Mammary epithelial cell (primary cell): ENCODE results near the gene OR10D3.

ENCODE experiments used
- CTCF ChIP-seq, 2 donors: IDR thresholded peaks in 1 of 2; conservative IDR thresholded peaks in 1 of 2; 2 replicates each; pipeline ENCODE4 v1.5.1; 2011 to 2012; ENCODE audit warnings: inconsistent platforms in 2 of 2, low read length in 2 of 2, mild to moderate bottlenecking in 2 of 2, control low read depth in 1 of 2, low read depth in 1 of 2; ENCODE audit not compliant: insufficient read depth in 1 of 2; ENCODE audit errors: extremely low read depth in 1 of 2
- EZH2 ChIP-seq: IDR thresholded peaks from 2 replicates; pipeline ENCODE4 v1.6.1; 2012; ENCODE audit warnings: low read length, inconsistent platforms, borderline replicate concordance

DNA sequence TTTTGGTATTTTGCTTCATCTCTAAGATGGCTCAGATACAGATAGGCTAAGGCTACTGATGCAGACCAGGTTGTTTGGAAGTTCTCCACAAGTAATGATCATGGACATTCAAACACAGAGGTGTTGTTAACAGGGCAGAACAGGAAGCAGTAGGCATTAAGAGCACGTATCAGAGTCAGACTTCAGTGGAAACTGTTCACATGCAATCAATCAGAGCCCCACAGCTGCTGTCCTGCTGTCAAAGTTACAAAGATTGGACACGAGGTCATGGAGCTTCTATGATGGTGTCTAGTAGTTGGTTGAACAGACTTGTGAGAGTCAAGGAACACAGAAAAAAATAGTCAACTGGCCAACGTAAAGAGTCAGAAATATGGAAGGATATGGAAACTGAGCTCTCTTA lies 19.8 kb downstream of the OR10D3 start:
- TF ChIP-seq CTCF (conservative IDR thresholded peaks at IDR 0.05 in 1 of 2, IDR thresholded peaks at IDR 0.05 in 1 of 2; ENCODE audit: extremely low read depth in 1 of 2, insufficient read depth in 1 of 2, low read depth in 1 of 2, low read length in 2 of 2) (no peak), EZH2 (no peak)
